Activated T-cell treated with anti-CD3 and anti-CD28 coated beads for 4 hours (primary cell): Measurements from ENCODE around the gene PRKCH.
A peak's percentile ranks its signal among the peaks of the same experiment; 100 is the strongest.

Experiments
- DNase-seq: peaks from one replicate; pipeline ENCODE4 v3.0.0-alpha.2; 2020

PRKCH gene

DNA sequence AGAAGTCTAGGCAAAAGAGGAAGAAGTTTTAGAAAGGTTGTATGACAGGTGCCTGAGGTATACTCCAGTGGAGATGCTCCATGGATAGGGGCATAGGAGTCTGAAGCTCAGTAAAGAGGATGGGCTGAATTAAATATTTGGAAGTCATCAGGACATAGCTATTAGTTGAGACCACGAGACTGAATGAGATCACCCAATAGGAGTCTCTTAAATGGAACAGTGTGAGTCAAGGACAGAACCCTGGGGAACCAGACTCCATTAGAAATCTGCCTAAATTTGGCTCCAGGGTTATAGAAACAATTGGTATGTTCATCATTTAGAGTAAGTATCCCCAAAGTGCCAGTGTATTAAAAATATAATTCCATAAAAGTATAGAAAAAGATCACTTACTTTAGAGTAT, 172.6 kb downstream of the PRKCH start:
- no peak for DNase-seq

- DNase-seq: no peak
Measured at GRCh38 chr14:61495809-61496208, 174.4 kb downstream of the PRKCH start.

DNA sequence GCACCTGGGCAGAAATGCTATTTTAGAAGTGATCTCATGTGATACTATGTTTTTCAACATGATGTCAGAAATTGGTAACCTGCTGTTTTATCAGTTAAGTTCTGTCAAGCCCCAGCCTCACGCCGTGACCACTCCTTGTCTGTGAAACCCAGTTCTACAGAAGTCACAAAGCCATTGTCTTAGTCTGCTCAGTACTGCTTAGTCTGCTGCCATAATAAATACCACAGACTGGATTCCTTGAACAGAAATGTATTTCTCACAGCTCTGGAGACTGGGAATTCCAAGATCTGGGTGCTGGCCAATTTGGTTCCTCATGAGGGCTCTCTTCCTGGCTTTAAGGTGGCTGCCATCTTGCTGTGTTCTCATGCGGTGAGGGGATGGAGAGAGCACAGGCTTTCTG, 176.9 kb downstream of the PRKCH start:
- no peak for DNase-seq

GRCh38 chr14:61498811-61499210, 177.4 kb downstream of the PRKCH start:
- DNase-seq: no peak

DNA sequence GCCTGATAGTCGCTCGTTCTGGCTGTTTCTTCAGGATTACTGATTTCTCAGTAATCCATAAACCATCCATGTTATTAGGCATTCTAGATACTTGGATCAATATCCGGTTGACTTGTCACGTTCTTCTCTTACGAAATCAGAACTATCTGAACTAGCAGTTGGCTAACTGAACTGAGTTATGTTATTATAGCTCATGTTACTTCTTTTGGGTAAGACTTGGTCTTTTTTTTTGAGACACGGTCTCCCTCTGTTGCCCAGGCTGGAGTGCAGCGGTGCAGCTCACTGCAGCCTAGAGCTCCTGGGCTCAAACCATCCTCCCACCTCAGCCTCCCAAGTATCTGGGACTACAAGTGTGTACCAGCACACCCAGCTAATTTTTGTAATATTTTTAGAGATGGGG, 178.6 kb downstream of the PRKCH start:
- no peak for DNase-seq

- no peak for DNase-seq
Measured at GRCh38 chr14:61501714-61502458, 180.5 kb downstream of the PRKCH start.

GRCh38 chr14:61502459-61503093, 181.2 kb downstream of the PRKCH start:
- DNase-seq: no peak

DNA sequence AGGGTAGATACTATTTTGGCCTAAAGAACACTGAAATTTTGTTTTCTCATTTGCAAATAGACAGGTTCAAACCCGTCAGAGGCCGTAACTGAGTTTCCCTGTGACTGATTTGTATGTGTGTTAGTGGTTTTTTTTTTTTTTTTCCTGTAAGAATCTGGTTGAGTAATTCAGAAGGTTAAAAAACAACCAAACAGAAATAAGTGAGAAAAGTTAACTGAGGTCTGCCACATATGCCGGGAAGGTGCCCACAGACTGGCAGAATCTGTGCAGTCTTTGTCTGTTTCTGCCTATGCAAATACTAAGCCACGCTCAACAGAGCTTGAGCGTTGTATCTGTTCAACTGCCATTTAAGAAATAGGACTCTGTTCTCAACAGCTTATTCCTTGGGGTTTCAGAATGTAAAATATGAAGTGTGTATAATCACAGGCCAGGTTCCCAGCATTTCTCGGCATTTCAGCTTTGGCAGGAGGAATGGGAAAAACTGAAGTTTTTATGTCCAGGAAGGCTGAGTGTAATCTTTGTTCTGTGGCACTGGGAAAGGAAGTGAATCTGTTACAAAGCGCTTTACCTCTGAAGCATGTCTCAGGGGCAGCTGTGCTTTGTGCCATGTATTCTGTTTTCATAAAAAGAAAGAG, 181.9 kb downstream of the PRKCH start:
- no peak for DNase-seq

GRCh38 chr14:61504901-61505300, 183.5 kb downstream of the PRKCH start:
- DNase-seq: no peak

DNA sequence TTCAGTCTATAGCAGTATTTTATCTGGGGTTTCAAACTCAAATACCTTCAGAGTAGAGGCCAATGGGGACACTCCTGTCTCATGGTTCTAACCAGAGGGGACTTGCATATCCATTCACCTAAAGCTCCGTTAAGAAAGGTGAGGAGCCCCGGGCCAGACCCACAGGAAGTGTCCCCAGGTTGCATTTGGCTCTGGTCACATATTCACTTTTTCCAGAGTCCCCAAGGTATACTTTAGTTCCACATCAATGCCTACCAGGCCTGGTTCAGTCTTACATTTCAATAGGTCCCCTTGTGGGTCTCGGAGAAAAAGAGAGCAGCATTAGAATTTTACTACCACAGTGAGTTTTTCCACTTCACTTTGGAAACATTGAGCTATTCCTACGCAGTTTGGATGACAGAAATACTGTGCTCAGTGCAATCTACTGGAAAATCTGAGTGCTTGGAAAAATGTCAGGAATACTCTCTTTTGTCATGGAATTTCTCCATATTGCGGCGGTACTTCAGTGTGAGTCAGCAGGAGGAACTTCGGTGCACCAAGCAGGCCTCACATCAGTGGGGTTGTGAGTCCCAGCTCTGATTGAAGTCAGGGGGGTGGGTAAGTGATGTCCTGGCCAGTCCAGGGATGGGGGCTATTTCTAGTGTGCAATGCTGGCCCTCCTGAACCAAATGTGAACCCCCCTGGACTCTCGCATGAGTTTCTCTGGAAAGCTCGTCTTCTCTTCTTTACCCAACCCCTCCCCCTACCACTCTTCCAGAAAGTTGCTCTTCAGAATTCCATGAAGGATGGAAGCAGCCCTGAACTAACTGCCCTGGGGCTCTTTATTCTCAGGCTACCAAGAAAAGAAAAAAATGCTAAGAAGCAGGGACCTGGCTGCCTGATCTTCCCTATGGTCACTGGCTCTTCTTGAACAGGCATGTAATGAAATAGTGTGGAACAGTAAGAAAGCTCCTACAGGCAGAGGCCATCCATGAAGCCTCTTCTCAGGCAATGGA, 184.7 kb downstream of the PRKCH start:
- no peak for DNase-seq

GRCh38 chr14:61508526-61508925, 187.1 kb downstream of the PRKCH start:
- no peak for DNase-seq

- no peak for DNase-seq
Measured at GRCh38 chr14:61510736-61511557, 189.6 kb downstream of the PRKCH start.

DNA sequence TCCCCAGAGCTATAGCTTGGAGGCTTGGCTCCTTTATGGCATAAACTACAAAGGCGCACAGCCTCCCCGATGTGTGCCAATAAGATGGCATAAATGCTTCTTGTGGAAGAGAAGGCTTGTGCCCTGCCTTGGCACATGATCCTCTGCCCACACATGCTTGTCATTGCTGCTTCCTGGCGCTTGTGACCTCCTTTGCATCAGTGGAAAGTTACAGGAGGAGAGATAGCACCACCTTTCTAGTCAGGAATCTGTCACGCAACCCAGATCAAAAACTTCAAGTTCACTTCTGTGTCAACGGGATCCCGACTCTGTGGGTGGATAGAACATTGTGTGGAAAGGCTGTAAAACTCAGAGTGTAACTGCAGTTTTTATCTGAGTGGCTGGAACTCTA, 190.2 kb downstream of the PRKCH start:
- peak; percentile 53 for DNase-seq

GRCh38 chr14:61512026-61512834, 190.9 kb downstream of the PRKCH start:
- DNase-seq: no peak

DNA sequence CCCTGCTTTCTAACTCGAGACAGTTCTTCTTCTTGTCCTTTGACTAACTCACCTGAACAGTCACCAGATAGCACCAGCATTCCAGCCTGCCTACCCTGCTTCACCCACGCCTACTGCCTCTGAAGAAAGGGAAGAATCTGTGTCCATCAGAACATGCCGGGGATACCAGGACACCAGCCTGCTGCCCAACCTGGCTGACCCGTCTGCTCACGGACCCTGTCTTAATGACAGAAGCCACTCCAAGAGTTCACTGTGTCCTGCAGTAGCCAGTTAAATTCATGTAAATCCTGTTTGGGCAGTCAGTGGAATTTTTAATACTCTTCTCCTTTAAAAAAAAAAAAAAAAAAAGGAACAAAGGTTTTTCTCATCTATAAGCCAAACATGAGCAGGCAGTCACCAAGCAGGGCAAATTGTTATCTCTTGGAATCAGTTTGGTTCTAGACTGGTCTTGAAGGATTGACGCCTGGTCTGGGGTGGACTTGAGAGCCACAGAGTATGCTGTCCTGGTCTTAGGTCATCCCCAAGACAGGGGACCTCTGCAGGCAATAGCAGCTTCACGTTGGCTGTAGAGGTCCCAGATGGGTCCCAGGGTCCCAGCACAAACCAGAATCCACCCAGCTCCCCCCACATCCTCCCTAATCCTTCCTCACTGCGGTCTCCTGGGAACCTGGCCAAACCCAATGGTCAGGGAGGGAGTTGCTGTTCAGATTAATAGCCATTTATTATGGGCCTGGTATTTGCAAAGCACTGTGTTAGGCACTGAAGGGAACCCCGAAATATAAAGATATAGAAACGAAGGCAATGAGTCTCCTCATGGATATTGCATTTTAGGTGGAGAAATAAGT, 192.8 kb downstream of the PRKCH start:
- no peak for DNase-seq

DNA sequence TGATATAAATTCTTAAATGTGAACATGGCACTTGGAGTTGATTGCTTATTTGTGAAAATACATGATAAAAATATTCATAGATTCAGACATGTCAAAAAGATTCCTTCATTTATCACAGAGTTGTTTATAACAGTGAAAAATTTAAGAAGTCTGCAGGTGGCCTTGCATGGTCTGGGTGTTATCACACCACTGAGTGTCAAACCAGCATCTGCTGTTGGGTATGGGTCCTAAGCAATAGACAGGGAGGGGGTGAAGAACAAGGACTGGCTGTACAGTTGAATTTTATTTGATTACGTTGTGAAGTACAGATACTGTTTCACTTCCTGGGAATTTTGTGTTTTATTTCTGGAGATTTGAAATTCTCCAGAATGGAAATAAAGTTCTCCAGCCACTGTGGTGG, 193.5 kb downstream of the PRKCH start:
- DNase-seq: no peak

DNA sequence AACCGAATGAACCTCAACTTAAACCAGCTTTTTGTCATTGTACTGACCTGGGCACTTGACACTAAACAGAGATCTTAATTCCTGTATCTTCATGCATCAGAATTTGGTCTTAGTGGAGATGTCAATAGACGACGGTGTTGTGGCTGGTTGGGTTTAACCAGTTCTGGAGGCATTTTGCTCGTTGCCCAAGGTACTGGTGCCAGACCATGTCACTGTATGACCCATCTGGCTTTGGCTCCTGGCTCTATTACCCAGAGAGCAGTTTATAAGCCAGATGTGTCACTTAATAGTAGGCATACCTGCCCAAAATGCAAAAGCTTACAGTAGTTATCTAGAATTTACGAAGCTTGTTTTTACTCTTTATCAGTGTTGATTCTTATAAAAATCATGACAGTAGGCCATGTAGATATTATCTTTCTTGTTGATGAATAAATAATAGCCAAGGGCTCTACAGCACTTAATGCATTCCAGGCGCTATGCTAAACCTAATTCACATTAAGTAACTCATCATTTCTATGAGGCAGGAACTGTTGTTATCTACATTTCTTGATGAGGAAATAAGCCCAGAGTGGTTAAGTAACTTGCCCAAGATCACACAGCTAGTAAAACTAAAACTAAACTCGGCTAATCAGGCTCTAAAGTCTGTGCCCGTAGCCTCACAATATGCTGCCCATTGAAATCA, 194.2 kb downstream of the PRKCH start:
- DNase-seq: no peak

DNA sequence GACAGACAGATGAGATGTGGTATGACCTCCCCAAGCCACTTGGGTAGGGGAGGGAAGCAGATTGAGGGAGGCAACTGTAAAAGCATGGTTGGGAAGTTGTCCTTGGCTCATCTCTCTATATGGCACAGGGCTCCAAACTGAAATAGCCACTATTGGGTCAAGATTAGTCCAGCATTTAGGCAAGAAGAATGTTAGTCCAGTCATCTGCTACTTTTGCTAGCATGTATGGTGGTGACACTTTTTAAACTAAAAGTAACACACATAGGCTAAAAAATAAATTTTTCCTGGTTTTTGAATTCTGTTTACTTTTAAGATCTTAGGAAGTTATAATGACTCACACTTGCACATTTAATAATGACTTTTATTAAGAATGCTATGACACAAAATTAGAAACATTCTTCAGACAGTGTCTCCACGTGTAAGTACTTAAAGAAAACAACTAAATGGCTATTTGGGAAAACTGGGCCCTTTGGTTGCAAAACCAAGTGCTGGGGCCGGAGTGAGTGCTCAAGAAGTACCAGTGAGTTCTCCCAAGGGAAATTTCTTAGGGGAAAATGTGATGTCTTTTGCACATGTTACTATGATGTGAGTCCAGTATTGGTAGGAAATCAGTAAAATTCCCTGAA, 194.9 kb downstream of the PRKCH start:
- no peak for DNase-seq
